Esophagus muscularis mucosa (tissue), 3 donors: ENCODE data around the gene IQSEC3.

Source experiments
- POLR2A ChIP-seq: fragments of 450-650 bp; IDR thresholded peaks from one replicate; pipeline ENCODE4 v1.6.1; 2017; ENCODE audit warnings: antibody characterized with exemption, moderate library complexity, mild to moderate bottlenecking, low read depth
- POLR2AphosphoS5 ChIP-seq, 2 donors: sonication (generic); formaldehyde crosslinking; IDR thresholded peaks; one replicate each; pipeline ENCODE4 v1.6.1; 2017; ENCODE audit warnings: antibody characterized with exemption in 2 of 2
- TF ChIP-seq, protein P1 (sequence below), 3 experiments: fragments of 200-600 bp in 2 of 3; fragments of 450-650 bp in 1 of 3; sonication (generic) in 2 of 3; IDR thresholded peaks; one replicate each; pipeline ENCODE4 v1.5.1; 2017 to 2019; ENCODE audit warnings: antibody characterized with exemption in 3 of 3, mild to moderate bottlenecking in 2 of 3, moderate library complexity in 1 of 3

DNA sequence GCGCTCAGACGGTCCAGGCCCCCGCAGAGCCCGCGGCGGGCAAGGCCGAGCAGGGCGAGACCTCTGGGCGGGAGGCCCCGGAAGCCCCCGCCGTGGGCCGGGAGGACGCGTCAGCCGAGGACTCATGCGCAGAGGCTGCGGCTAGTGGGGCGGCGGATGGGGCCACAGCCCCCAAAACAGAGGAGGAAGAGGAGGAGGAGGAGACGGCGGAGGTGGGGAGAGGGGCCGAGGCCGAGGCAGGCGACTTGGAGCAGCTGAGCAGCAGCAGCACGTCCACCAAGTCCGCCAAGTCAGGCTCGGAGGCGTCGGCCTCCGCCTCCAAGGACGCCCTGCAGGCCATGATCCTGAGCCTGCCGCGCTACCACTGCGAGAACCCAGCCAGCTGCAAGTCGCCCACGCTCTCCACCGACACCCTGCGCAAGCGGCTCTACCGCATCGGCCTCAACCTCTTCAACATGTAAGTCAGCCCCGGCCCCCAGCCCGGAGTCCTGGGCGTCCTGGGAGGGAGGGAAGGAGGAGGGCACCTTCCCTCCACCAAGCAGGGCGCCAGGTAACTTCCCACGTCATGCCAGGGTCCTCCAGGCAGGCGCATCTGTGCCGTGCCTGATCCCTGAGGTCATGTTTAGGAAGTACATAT lies 72.4 kb downstream of the IQSEC3 start:
- TF ChIP-seq, protein P1, sequence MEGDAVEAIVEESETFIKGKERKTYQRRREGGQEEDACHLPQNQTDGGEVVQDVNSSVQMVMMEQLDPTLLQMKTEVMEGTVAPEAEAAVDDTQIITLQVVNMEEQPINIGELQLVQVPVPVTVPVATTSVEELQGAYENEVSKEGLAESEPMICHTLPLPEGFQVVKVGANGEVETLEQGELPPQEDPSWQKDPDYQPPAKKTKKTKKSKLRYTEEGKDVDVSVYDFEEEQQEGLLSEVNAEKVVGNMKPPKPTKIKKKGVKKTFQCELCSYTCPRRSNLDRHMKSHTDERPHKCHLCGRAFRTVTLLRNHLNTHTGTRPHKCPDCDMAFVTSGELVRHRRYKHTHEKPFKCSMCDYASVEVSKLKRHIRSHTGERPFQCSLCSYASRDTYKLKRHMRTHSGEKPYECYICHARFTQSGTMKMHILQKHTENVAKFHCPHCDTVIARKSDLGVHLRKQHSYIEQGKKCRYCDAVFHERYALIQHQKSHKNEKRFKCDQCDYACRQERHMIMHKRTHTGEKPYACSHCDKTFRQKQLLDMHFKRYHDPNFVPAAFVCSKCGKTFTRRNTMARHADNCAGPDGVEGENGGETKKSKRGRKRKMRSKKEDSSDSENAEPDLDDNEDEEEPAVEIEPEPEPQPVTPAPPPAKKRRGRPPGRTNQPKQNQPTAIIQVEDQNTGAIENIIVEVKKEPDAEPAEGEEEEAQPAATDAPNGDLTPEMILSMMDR (IDR thresholded peaks at IDR 0.05) = no peak
- TF ChIP-seq POLR2A (no peak), POLR2AphosphoS5 (IDR thresholded peaks at IDR 0.05) (no peak)
